HFFc6 (cell line): ENCODE results near the gene ZNF280A. TPM values are rescaled to one million over a fixed set of nuclear protein-coding genes. Genes with fewer than 3 reads are reported as not detected.

ENCODE experiments used
- DNase-seq: peaks from one replicate; pipeline ENCODE4 v3.0.0-alpha.2; 2018
- H3K27ac Mint-ChIP-seq: 2 replicates; pipeline ENCODE4 v1.8.0; 2020; ENCODE audit warnings: mild to moderate bottlenecking, mixed read lengths
- H3K27me3 Mint-ChIP-seq: 2 replicates; pipeline ENCODE4 v1.8.0; 2021; ENCODE audit warnings: mild to moderate bottlenecking, moderate library complexity, mixed read lengths; ENCODE audit not compliant: insufficient read depth
- H3K36me3 Mint-ChIP-seq: 2 replicates; pipeline ENCODE4 v1.8.0; 2021; ENCODE audit warnings: low read depth, mixed read lengths
- H3K4me1 Mint-ChIP-seq: 2 replicates; pipeline ENCODE4 v1.8.0; 2020; ENCODE audit warnings: low read depth, mixed read lengths
- H3K4me3 Mint-ChIP-seq: 2 replicates; pipeline ENCODE4 v1.8.0; 2020; ENCODE audit warnings: mild to moderate bottlenecking, moderate library complexity, mixed read lengths
- H3K9me3 Mint-ChIP-seq: 2 replicates; pipeline ENCODE4 v1.8.0; 2020; ENCODE audit warnings: mild to moderate bottlenecking, mixed read lengths
- total RNA-seq, 6 experiments: library from RNA; stranded (reverse); fragmentation: NEBNext Ultra II Directional; extraction: Animal tissue kit (Norgen Biotek cat#: 25700); gene quantifications; 2 replicates in 1 of 6; 3 replicates in 5 of 6; pipeline ENCODE4 v1.2.3, GENCODE V29; 2021
- TF ChIP-seq, protein P1 (sequence below): fragments of 200-600 bp; sonication (generic); IDR thresholded peaks from 2 replicates; pipeline ENCODE4 v1.5.0; 2021; ENCODE audit warnings: antibody characterized with exemption, mild to moderate bottlenecking

Gene ZNF280A
- total RNA-seq, 6 experiments from 2014 or later, result 0.08 TPM; not detected in 5

DNA sequence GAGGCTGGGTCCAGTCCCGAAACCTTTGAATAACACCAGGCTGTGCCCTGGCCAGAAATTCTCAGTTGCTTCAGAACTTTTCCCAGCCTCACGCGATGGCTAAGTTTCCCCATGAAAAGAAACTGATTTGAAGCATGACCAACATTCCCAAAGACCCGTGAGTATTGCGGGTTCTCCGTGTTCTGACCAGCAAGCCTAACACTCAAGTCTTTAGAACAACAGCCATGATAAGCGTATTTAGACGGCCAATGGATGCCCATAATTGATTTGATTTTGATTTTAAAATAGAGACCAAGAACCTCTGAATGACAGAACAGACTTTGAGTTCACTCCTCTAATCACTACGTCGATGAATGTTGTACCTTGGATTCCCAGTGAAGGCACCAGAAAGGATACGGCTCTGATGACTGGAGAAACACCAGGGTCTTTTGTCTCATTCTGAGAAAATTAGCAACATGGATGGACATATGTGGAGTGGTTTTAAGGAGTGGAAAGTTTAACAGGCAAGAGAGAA lies 55.5 kb downstream of the ZNF280A start:
- H3K36me3 Mint-ChIP-seq, result no peaks in the 10 kb centered on the region
- TF ChIP-seq, protein P1, sequence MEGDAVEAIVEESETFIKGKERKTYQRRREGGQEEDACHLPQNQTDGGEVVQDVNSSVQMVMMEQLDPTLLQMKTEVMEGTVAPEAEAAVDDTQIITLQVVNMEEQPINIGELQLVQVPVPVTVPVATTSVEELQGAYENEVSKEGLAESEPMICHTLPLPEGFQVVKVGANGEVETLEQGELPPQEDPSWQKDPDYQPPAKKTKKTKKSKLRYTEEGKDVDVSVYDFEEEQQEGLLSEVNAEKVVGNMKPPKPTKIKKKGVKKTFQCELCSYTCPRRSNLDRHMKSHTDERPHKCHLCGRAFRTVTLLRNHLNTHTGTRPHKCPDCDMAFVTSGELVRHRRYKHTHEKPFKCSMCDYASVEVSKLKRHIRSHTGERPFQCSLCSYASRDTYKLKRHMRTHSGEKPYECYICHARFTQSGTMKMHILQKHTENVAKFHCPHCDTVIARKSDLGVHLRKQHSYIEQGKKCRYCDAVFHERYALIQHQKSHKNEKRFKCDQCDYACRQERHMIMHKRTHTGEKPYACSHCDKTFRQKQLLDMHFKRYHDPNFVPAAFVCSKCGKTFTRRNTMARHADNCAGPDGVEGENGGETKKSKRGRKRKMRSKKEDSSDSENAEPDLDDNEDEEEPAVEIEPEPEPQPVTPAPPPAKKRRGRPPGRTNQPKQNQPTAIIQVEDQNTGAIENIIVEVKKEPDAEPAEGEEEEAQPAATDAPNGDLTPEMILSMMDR, result no peak
- H3K9me3 Mint-ChIP-seq, result peaks cover 12% of the 10 kb centered on the region; the same call in 1 of the 2 replicates
- no peaks in the 10 kb centered on the region for H3K4me1 Mint-ChIP-seq
- H3K27ac Mint-ChIP-seq, result no peak overlapping the region
- no peak for DNase-seq
- peaks cover 10% of the 10 kb centered on the region for H3K27me3 Mint-ChIP-seq
- no peak overlapping the region for H3K4me3 Mint-ChIP-seq

DNA sequence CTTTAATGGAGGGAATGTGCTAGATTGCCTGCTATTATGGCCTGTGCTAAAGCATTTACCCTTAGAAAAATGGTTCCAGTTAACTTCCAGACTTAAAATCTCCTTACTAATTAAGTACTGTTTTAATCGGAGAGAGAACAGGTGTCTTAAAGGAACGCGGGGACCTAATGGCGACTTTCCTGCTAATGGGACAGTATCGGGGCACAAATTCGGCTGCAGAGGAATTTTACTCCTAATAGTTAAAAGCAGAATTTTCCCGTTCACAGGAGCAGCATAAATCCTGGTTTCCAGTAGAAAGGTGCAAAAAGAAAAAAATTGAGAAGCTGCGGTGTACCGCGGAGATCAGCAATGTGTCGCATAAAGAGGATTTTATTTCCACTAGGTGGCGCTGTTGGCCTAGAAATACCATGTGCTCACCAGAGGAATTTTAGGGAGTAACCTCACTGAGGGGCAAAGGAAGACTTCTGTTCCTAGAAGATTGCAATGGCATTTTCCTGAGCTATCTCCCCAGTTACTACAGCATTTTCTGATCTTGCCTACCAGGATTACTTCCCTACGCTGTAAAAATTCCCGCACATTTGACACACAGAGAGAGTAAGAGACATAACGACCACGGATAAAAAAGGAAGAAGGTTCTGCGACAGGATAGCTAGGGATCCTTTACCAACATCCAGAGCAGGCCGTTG lies 56.1 kb downstream of the ZNF280A start:
- peaks cover 8% of the 10 kb centered on the region for H3K27me3 Mint-ChIP-seq
- TF ChIP-seq, protein P1, result peak; percentile 93
- no peak overlapping the region for H3K27ac Mint-ChIP-seq
- H3K4me3 Mint-ChIP-seq, result no peak overlapping the region
- H3K4me1 Mint-ChIP-seq, result no peaks in the 10 kb centered on the region
- peaks cover 14% of the 10 kb centered on the region; the same call in 1 of the 2 replicates for H3K9me3 Mint-ChIP-seq
- no peaks in the 10 kb centered on the region for H3K36me3 Mint-ChIP-seq
- DNase-seq, result peak; percentile 43

Other genes starting within 250 kb of the ZNF280A start
- gene ZNF280B, start 11.5 kb downstream of the ZNF280A start, total RNA-seq, result under 1 TPM; 0.14 to 0.48 (median 0.35) TPM
- not detected for gene PRAME, start 39.0 kb upstream of the ZNF280A start, total RNA-seq
- gene GGTLC2, start 124.3 kb upstream of the ZNF280A start, total RNA-seq, result not detected